Measurements from ENCODE around the gene R3HDML.

Gene R3HDML

DNA sequence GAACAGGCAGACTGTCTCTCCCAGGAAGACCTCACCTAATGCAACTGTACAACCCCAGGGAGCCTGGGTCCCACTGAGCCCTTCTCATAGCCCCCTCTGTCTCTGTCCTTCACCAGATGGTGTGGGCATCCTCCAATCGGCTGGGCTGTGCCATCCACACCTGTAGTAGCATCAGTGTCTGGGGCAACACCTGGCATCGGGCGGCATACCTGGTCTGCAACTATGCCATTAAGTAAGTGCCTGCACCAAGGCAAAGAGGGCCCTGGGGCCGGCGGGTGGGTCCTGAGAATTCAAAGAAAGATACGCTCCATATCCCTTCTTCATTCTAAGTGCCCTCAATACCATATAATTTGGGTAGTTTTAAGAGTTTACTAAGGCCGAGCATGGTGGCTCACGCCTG lies 8.3 kb downstream of the R3HDML start:
- TF ChIP-seq GATA3 (IDR thresholded peaks at IDR 0.05; ENCODE audit: low read depth, low read length) (no peak), GATA2 (IDR thresholded peaks at IDR 0.05; ENCODE audit: low read depth, low read length) (no peak)

DNA sequence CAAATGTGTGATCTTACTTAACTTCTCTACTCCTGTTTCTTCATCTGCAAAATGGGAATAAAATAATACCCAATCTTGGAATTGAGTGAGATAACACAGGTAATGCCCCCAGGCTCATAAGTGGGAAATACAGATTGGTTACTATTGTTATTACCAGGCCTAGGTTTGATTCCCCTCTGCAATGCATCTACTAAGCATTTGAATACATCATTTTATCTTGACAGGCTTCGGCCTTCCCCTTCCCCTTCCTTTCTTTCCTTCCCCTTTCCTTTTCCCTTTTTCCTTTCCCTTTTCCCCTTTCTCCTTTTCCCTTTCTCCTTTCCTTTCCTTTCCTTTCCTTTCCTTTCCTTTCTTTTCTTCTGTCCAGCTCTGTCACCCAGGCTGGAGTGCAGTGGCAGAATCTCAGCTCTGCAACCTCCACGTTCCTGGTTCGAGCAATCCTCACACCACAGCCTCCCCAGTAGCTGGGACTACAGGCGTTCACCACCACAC lies 11.4 kb downstream of the R3HDML start:
- TF ChIP-seq GATA3 (IDR thresholded peaks at IDR 0.05; ENCODE audit: low read depth, low read length), result no peak
- TF ChIP-seq GATA2 (IDR thresholded peaks at IDR 0.05; ENCODE audit: low read depth, low read length), result no peak

DNA sequence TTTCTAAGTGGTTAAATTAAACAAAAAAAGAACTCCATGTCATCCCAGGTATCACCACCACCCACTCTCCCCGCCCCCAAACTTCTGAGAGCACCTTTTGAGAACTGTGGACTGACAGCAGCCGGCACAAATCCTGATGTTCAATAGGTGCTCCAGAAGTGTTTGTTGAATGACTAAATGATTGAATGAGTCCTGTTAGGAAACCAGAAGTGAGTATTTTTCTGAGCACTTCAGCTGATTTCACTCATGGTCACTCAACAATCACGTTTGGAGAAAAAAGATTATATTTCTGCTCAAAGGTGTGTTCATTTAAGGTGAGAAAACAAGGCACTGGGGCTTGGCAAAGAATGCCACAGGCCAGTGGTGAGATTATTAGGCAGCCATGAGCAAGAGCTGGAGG lies 12.5 kb downstream of the R3HDML start:
- no peak for TF ChIP-seq GATA2 (IDR thresholded peaks at IDR 0.05; ENCODE audit: low read depth, low read length)

DNA sequence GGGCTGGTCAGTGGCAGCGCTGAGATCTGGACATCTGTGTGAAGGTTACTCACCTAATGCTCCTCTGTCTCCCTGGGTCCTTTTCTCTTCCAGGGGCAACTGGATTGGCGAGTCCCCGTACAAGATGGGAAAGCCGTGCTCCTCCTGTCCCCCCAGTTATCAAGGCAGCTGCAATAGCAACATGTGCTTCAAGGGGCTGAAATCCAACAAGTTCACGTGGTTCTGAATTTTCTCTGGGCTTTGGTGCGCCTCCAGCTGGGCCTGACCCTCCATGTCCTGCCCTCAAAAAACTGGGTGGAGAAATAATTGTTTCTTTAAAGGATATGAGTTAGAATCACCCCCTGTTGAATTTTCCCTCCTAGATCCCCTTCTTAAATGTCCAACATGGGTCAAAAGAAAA lies 13.7 kb downstream of the R3HDML start:
- no peak for TF ChIP-seq GATA3 (IDR thresholded peaks at IDR 0.05; ENCODE audit: low read depth, low read length)
- TF ChIP-seq GATA2 (IDR thresholded peaks at IDR 0.05; ENCODE audit: low read depth, low read length), result no peak

DNA sequence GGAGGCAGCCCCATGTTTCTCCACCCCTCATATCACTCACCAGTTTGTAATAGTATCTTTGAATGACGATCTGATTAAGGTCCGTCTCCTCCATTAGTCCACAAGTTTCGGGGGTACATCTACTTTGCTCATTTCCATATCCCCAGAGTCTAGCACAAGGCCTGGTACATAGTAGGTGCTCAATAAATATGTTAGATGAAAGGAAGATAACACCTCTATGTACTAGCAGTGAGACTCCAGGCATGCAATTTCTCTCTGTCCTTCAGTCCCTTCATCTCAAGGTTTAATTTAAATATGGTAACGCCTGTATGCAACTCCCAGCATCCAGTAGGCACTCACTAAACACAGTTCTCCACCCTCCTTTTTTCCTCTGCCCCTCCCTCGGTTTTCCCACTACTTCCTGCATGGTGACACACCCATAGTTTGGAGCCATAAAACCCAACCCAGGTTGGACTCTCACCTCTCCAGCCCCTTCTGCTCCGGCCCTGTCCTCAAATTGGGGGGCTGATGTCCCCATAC lies 18.2 kb downstream of the R3HDML start:
- TF ChIP-seq GATA2 (IDR thresholded peaks at IDR 0.05; ENCODE audit: low read depth, low read length), result no peak

DNA sequence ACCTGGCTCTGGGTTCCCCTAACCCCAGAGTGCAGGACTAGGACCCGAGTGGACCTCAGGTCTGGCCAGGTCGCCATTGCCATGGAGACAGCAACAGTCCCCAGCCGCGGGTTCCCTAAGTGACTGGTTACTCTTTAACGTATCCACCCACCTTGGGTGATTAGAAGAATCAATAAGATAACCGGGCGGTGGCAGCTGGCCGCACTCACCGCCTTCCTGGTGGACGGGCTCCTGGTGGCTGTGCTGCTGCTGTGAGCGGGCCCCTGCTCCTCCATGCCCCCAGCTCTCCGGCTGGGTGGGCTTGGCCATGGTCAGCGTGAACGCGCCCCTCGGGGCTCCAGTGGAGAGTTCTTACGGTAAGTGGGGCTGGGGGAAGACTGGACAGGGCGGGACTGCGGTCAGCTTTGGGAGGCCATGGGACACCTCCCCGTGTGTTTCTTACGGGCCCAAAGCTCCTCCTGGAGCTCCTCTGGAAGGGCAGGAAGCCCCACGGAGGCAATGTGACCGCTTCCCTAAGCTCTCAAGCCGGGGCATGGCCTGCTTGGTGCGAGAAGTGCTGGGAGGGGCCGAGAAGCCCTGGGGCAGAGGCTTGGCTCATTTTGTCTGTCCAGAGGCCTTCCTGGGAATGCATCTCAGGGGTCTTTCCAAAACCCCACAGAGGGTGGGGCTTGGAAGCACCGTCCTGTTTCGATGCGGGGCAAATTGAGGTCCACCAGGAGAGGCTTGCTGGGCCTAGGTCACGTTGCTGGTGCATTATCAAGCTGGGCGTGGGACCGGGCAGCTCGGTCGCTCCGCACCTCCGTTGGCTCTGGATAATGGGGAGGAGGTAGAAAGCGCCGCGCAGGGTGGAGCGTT lies 18.9 kb downstream of the R3HDML start, which contains the start of gene HNF4A:
Gene HNF4A (plus strand): TSS at position 202 of the 855 bp plus-strand sequence. CDS start 106 bp downstream, at position 308.
- TF ChIP-seq GATA2 (IDR thresholded peaks at IDR 0.05; ENCODE audit: low read depth, low read length), result no peak
- TF ChIP-seq GATA3 (IDR thresholded peaks at IDR 0.05; ENCODE audit: low read depth, low read length), result no peak

DNA sequence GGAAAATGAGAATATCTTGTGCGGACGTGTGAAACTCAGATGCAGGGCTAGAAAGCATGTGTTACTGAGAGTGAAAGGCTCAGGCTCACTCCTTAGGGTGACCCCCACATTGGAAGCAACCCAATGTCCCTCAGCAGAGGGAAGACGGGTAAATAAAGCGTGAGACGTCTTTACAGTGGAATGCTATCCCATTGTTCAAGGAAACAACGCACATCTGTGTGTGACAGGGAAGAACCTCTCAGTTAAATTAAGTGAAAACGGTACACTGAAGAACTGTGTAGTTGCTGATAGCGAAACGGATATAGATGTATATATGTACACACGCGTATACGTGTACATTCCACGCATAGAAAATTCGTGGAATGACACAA lies 19.5 kb downstream of the R3HDML start:
- TF ChIP-seq GATA3 (IDR thresholded peaks at IDR 0.05; ENCODE audit: low read depth, low read length) (no peak), GATA2 (IDR thresholded peaks at IDR 0.05; ENCODE audit: low read depth, low read length) (no peak)

DNA sequence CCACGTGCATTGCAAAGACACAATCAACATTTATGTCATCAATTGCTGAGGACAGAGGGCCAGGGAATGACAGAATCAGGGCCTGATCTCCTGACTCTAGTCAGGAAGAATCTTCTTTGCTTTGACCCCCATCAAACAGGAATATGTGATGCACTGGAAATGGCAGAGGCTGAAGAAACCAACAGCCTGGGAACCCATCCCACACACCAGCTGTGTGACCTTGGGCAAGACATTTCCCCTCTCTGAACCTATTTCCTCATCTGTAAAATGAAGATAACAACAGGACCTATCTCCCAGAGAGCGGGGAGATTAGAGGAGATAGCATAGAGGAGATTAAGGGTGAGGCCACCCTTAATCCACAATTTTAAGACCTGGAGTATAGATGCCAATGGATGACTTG lies 20.2 kb downstream of the R3HDML start:
- TF ChIP-seq GATA2 (IDR thresholded peaks at IDR 0.05; ENCODE audit: low read depth, low read length) (no peak), GATA3 (IDR thresholded peaks at IDR 0.05; ENCODE audit: low read depth, low read length) (no peak)

DNA sequence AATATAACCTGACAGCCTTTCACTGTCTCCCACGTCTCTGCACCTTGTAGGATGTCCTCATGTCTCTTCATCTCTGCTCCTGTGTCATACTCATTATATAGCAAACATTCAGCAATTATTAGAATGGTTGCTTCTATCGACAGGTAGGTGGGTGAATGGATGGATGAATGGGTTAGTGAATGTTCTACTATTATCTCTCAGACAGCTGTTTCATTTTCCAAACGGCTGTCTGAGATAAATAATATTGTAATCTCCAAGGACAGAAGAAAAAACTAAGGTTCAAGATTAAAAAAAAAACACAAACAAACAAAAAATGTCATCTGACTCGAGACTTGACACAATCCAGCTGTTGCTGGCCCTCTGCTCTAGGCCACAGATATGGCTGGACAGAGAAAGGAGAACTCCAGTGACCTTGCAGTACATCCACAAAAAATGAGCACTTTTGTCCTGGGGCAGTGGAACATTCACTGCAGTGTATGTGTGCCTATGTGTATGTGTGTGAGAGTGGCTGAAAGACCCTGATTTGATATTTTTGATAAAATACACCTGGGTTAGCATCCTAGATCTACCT lies 20.8 kb downstream of the R3HDML start:
- TF ChIP-seq GATA3 (IDR thresholded peaks at IDR 0.05; ENCODE audit: low read depth, low read length), result no peak
- TF ChIP-seq GATA2 (IDR thresholded peaks at IDR 0.05; ENCODE audit: low read depth, low read length), result no peak

DNA sequence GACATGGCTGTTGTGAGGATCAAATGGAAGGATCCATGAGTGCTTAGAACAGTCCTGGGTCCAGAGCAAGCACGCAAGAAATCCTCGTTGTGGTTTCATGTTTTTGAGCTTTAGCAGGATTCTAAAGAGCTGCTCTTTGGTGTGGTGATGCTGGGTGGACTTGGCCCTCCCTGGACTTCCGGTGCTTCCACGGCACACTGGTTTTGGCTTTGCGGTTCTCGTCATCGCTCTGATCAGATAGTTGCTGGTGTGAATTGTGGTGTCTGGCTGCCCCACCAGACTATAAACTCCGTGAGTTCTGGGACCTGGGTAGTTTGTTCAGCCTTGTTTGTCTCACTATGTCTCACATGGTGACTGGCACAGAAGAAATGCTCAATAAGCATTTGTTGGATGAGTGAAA lies 21.9 kb downstream of the R3HDML start:
- no peak for TF ChIP-seq GATA2 (IDR thresholded peaks at IDR 0.05; ENCODE audit: low read depth, low read length)
- TF ChIP-seq GATA3 (IDR thresholded peaks at IDR 0.05; ENCODE audit: low read depth, low read length), result no peak

DNA sequence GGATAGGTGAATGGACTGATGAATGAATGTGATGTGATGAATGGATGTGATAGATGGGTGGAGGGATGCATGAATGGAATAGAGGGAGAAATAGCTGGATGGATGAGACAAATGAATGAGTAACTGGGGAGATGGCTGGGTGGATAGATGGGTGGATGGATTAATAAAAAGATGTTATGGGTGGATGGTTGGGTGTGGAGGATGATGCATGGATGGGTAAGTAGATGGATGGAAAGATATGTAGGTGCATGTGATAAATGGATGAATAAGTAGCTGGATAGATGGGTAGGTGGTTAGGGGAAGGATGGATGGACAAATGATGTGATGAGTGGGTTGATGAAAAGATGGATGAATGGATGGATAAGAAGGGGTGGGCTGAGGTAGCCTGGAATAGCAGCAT lies 23.4 kb downstream of the R3HDML start:
- no peak for TF ChIP-seq GATA3 (IDR thresholded peaks at IDR 0.05; ENCODE audit: low read depth, low read length)
- TF ChIP-seq GATA2 (IDR thresholded peaks at IDR 0.05; ENCODE audit: low read depth, low read length), result no peak

DNA sequence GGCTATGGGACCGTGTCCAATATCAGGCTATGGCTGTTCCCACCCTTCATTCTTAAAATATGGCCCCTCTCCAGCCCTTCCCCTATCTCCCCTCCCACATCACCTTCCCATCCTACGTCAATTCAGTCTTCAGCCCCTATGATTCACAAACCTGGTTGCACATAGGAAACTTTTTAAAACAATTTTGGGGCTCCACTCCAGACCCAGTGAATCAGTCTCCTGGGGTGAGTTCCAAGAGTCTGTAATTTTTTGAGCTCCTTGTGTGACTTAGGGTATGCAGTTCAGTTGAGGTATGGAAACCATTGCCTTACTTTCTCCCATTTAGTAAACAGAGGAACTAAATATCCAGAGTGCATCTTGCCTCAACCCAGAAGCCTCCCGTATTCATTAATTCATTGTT lies 24.2 kb downstream of the R3HDML start:
- TF ChIP-seq GATA2 (IDR thresholded peaks at IDR 0.05; ENCODE audit: low read depth, low read length) (no peak), GATA3 (IDR thresholded peaks at IDR 0.05; ENCODE audit: low read depth, low read length) (no peak)

DNA sequence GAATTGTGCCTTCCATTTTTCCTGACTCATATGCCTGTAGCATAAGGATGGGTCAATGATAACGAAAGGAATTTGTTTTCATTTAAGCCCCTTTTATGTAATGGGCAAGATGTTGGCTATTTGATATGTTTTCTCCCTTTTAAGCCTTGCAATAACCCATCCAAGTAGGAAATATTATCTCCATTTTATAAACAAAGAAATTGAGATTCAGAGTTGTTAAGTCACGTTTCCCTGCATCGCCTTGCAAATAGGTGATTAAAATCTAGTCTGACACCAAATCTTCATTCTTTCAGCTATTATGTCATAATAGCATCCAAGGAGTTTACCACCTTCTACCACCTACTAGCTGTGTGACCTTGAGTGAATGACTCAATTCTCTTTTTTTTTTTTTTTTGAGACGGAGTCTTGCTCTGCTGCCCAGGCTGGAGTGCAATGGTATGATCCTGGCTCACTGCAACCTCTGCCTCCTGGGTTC lies 25.7 kb downstream of the R3HDML start:
- TF ChIP-seq GATA2 (IDR thresholded peaks at IDR 0.05; ENCODE audit: low read depth, low read length) (no peak), GATA3 (IDR thresholded peaks at IDR 0.05; ENCODE audit: low read depth, low read length) (no peak)

DNA sequence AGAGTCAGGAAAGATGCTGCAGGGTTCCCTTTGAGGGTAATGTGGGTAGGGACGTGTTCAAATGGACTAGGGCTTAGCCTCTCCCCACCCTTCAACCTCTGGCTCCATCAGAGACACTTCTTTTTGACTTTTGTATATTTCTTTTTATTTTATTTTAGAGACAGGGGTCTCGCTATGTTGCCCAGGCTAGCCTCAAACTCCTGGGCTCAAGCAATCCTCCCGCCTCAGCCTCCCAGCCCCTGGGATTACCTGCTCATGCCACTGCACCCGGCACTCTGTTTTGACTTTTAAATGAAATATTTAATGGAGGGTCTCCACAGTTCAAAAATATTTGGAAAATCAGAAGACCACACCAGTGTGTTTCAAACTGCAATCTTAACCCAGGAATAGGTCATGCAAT lies 27.2 kb downstream of the R3HDML start:
- TF ChIP-seq GATA2 (IDR thresholded peaks at IDR 0.05; ENCODE audit: low read depth, low read length) (no peak), GATA3 (IDR thresholded peaks at IDR 0.05; ENCODE audit: low read depth, low read length) (no peak)

DNA sequence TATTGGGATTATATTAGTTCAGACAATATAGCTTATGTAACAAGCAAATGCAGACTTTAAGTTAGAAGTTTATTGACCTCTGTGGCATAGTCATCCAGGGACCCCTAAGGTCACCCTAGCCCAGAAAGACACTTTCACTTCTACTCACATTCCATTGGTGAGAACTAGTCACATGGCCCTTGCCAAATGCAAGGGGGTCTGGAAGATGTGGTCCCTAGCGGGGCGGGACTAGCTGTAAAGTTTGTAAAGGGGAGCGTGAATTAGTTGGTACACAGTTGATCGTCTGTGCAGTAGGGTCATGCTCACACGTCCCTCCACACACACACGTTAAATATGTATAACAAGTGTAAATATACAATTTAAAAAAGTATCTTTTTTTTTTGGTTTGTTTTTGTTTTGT lies 27.9 kb downstream of the R3HDML start:
- no peak for TF ChIP-seq GATA3 (IDR thresholded peaks at IDR 0.05; ENCODE audit: low read depth, low read length)
- TF ChIP-seq GATA2 (IDR thresholded peaks at IDR 0.05; ENCODE audit: low read depth, low read length), result no peak

All from SH-SY5Y (cell line).